Endothelial cell of umbilical vein (primary cell): ENCODE data around the gene USP35. TPM values are rescaled to one million over a fixed set of nuclear protein-coding genes. Genes with fewer than 3 reads are reported as not detected.
"Not testable (repeated sequence)": the region's sequence is repeated elsewhere in the genome, so short reads cannot be mapped to it uniquely, and the experiment has no call there.

Experiments used
- BruUV-seq: library from RNA; stranded (reverse); fragments of 400-500 nt; replicated peaks from 2 replicates; lab custom pipeline; 2021; lab: Mats Ljungman, UMichigan
- CTCF ChIA-PET: fragments of 300-600, 350-600 bp; sonication (Branson Sonifier 250); formaldehyde crosslinking; loops from one replicate; lab custom pipeline; 2021; ENCODE audit warnings: antibody characterized with exemption, inconsistent platforms; lab: Charles Lee
- POLR2A ChIA-PET: fragments of 300-600, 350-600 bp; sonication (Branson Sonifier 250); formaldehyde crosslinking; loops from one replicate; lab custom pipeline; 2021; ENCODE audit warnings: antibody characterized with exemption, inconsistent platforms; lab: Charles Lee
- DNase-seq: peaks from one replicate; pipeline ENCODE4 v3.0.0-alpha.2; 2011; ENCODE audit warnings: low read depth, low spot score
- FAIRE-seq: peaks from 2 replicates; lab custom pipeline; 2011; peaks lifted over from hg19 to GRCh38; lab: Jason Lieb, UNC
- H2AFZ ChIP-seq: 2 replicates; pipeline ENCODE4 v1.6.0; 2012; ENCODE audit warnings: low read depth, low read length, control low read depth, inconsistent platforms
- H3K27ac ChIP-seq: 2 replicates; pipeline ENCODE4 v1.5.1; 2011; ENCODE audit warnings: low read depth, mild to moderate bottlenecking, control low read depth, low read length, moderate library complexity; ENCODE audit not compliant: insufficient read depth
- H3K27me3 ChIP-seq, 2 experiments: 2 replicates each; pipeline versions ENCODE4 v1.6.0 to v1.6.1; 2011; ENCODE audit warnings: low read length in 2 of 2, mixed read lengths in 1 of 2; ENCODE audit not compliant: control insufficient read depth in 2 of 2, insufficient read depth in 2 of 2
- H3K36me3 ChIP-seq, 2 experiments: 2 replicates in 1 of 2; 3 replicates in 1 of 2; pipeline ENCODE4 v1.5.1; 2011; ENCODE audit warnings: low read length in 2 of 2, mild to moderate bottlenecking in 1 of 2, moderate library complexity in 1 of 2; ENCODE audit not compliant: control insufficient read depth in 2 of 2, insufficient read depth in 2 of 2; ENCODE audit errors: extremely low read depth in 1 of 2
- H3K4me1 ChIP-seq: 3 replicates; pipeline ENCODE4 v1.5.1; 2011; ENCODE audit warnings: mild to moderate bottlenecking, low read length; ENCODE audit not compliant: control insufficient read depth, insufficient read depth; ENCODE audit errors: extremely low read depth
- H3K4me2 ChIP-seq: 2 replicates; pipeline ENCODE4 v1.6.1; 2011; ENCODE audit warnings: low read length, control low read depth, mixed read lengths; ENCODE audit not compliant: insufficient read depth
- H3K4me3 ChIP-seq, 3 experiments: fragments of 200-600 bp in 1 of 3; sonication (generic), shearing (Covaris generic) in 1 of 3; replicated peaks in 1 of 3; 2 replicates each; pipeline ENCODE4 v1.5.1; 2011 to 2016; ENCODE audit warnings: control low read depth in 3 of 3, low read length in 3 of 3, mild to moderate bottlenecking in 2 of 3, inconsistent platforms in 1 of 3, low read depth in 1 of 3, moderate library complexity in 1 of 3; ENCODE audit not compliant: insufficient read depth in 1 of 3
- H3K79me2 ChIP-seq: 2 replicates; pipeline ENCODE4 v1.6.0; 2012; ENCODE audit warnings: low read length, inconsistent platforms; ENCODE audit not compliant: control insufficient read depth, insufficient read depth
- H3K9ac ChIP-seq: replicated peaks from 2 replicates; pipeline ENCODE3; 2011; ENCODE audit warnings: low read length, control low read depth; ENCODE audit not compliant: insufficient read depth; ENCODE audit errors: extremely low read depth
- H3K9me1 ChIP-seq: replicated peaks from 3 replicates; pipeline ENCODE4 v1.6.0; 2011; ENCODE audit warnings: mild to moderate bottlenecking, low read length; ENCODE audit not compliant: control insufficient read depth, insufficient read depth; ENCODE audit errors: extremely low read depth
- H3K9me3 ChIP-seq: replicated peaks from 2 replicates; pipeline ENCODE4 v1.5.1; 2012; ENCODE audit warnings: low read length, inconsistent platforms; ENCODE audit not compliant: control insufficient read depth, insufficient read depth
- H4K20me1 ChIP-seq: replicated peaks from 2 replicates; pipeline ENCODE3; 2011; ENCODE audit warnings: mild to moderate bottlenecking, low read length; ENCODE audit not compliant: control insufficient read depth, insufficient read depth; ENCODE audit errors: extremely low read depth
- EZH2 ChIP-seq: IDR thresholded peaks from 2 replicates; pipeline ENCODE4 v1.6.1; 2012; ENCODE audit warnings: borderline replicate concordance, low read depth, mild to moderate bottlenecking, moderate library complexity, low read length, inconsistent platforms; ENCODE audit not compliant: severe bottlenecking
- FOS ChIP-seq: IDR thresholded peaks from 2 replicates; pipeline ENCODE4 v1.6.1; 2011; ENCODE audit warnings: mild to moderate bottlenecking, low read length, moderate library complexity, borderline replicate concordance; ENCODE audit not compliant: insufficient read depth
- GATA2 ChIP-seq: IDR thresholded peaks from 2 replicates; pipeline ENCODE4 v1.7.0; 2011; ENCODE audit warnings: low read depth, mild to moderate bottlenecking, moderate library complexity, mixed read lengths, low read length; ENCODE audit not compliant: insufficient read length, insufficient read depth
- JUN ChIP-seq: IDR thresholded peaks from 2 replicates; pipeline ENCODE4 v1.6.1; 2011; ENCODE audit warnings: borderline replicate concordance, low read depth; ENCODE audit not compliant: insufficient read length, insufficient read depth
- MAX ChIP-seq: IDR thresholded peaks from 2 replicates; pipeline ENCODE4 v1.6.1; 2011; ENCODE audit not compliant: insufficient read depth, insufficient read length
- MYC ChIP-seq: IDR thresholded peaks from one replicate; pipeline ENCODE4 v1.6.1; 2011; ENCODE audit warnings: mild to moderate bottlenecking, low read depth, low read length
- POLR2A ChIP-seq: IDR thresholded peaks from 2 replicates; pipeline ENCODE4 v1.6.1; 2012; ENCODE audit warnings: low read depth, mild to moderate bottlenecking, control low read depth, low read length
- POLR2AphosphoS5 ChIP-seq: IDR thresholded peaks from 2 replicates; pipeline ENCODE4 v1.6.1; 2012; ENCODE audit warnings: low read depth, mild to moderate bottlenecking, control low read depth, low read length, moderate library complexity; ENCODE audit not compliant: insufficient read depth
- dilution Hi-C: fragments of 300-500 bp; cut with MboI; formaldehyde crosslinking; loops from one replicate; pipeline ENCODE4 v1.15.0; 2019; ENCODE audit warnings: low sequenced_read_pairs; ENCODE audit not compliant: extremely low pct_ligation_motif_present
- intact Hi-C: fragments of 100-400 bp; cut with micrococcal nuclease; formaldehyde crosslinking; loops from one replicate; pipeline ENCODE4 v1.10.0; 2022
- polyA plus RNA-seq, 4 experiments: library from polyadenylated mRNA; depleted of rRNA in 3 of 4; stranded (reverse) in 3 of 4; unstranded in 1 of 4; fragments of >200 nt; gene quantifications; 2 replicates each; pipeline versions ENCODE4 v1.2.1 to v1.2.3, GENCODE V29; 2011 to 2012; ENCODE audit warnings: missing spikeins in 1 of 4
- total RNA-seq: library from RNA; stranded (reverse); gene quantifications from 2 replicates; pipeline ENCODE4 v1.2.3, GENCODE V29; 2021
- TF ChIP-seq, protein P1 (sequence below), 2 donors: IDR thresholded peaks; 1 replicate in 1 of 2; 2 replicates in 1 of 2; pipeline ENCODE4 v1.5.1; 2011; ENCODE audit warnings: low read length in 2 of 2, mild to moderate bottlenecking in 2 of 2, moderate library complexity in 2 of 2, control low read depth in 1 of 2, inconsistent platforms in 1 of 2, low read depth in 1 of 2; ENCODE audit not compliant: insufficient read depth in 1 of 2; ENCODE audit errors: extremely low read depth in 1 of 2

Gene USP35
- total and polyA plus RNA-seq, 2 donors (not counting 3 experiments of a cell fraction or from before 2014, with no cell fraction given), result 8.9 to 12.4 TPM

GRCh38 chr11:78221396-78222315, 32.9 kb downstream of the USP35 start:
- dilution Hi-C loops (no loop called here), intact Hi-C loops (no loop called here)
- H3K4me2 ChIP-seq, result no peak overlapping the region
- H3K27me3 ChIP-seq, result no peaks in the 10 kb centered on the region
- no peaks in the 10 kb centered on the region for H4K20me1 ChIP-seq
- no peaks in the 10 kb centered on the region for H3K79me2 ChIP-seq
- no peaks in the 10 kb centered on the region for H3K4me1 ChIP-seq
- H3K36me3 ChIP-seq, result peaks cover 26 to 73% of the 10 kb centered on the region in 2 experiments
- no TSS peak for BruUV-seq
- no peak for DNase-seq
- ChIA-PET CTCF (interaction anchor here (0.6 to 2.6 kb wide), 2 partner anchors 211 to 343 kb away, joined by 3 to 10 read pairs; no protein-coding TSS in a partner anchor), POLR2A (no interaction called here)
- H3K27ac ChIP-seq, result no peak overlapping the region
- H3K9me1 ChIP-seq, result no peaks in the 10 kb centered on the region
- TF ChIP-seq JUN (no peak), MAX (no peak), POLR2AphosphoS5 (no peak), GATA2 (no peak), POLR2A (no peak), EZH2 (no peak), MYC (no peak), FOS (no peak)
- TF ChIP-seq, protein P1, sequence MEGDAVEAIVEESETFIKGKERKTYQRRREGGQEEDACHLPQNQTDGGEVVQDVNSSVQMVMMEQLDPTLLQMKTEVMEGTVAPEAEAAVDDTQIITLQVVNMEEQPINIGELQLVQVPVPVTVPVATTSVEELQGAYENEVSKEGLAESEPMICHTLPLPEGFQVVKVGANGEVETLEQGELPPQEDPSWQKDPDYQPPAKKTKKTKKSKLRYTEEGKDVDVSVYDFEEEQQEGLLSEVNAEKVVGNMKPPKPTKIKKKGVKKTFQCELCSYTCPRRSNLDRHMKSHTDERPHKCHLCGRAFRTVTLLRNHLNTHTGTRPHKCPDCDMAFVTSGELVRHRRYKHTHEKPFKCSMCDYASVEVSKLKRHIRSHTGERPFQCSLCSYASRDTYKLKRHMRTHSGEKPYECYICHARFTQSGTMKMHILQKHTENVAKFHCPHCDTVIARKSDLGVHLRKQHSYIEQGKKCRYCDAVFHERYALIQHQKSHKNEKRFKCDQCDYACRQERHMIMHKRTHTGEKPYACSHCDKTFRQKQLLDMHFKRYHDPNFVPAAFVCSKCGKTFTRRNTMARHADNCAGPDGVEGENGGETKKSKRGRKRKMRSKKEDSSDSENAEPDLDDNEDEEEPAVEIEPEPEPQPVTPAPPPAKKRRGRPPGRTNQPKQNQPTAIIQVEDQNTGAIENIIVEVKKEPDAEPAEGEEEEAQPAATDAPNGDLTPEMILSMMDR (IDR thresholded peaks at IDR 0.05; ENCODE audit: extremely low read depth in 1 of 2, insufficient read depth in 1 of 2, low read depth in 1 of 2, low read length in 2 of 2), result no peak
- no peak overlapping the region for H3K9ac ChIP-seq
- H3K4me3 ChIP-seq, result no peak overlapping the region
- FAIRE-seq, result no peak
- no peaks in the 10 kb centered on the region for H3K9me3 ChIP-seq
- H2AFZ ChIP-seq, result no peak overlapping the region

GRCh38 chr11:78222726-78223125, 34.0 kb downstream of the USP35 start:
- H3K4me1 ChIP-seq, H3K4me3 ChIP-seq, H3K9ac ChIP-seq, FAIRE-seq, H3K27me3 ChIP-seq, H3K9me1 ChIP-seq, H2AFZ ChIP-seq, BruUV-seq, H3K27ac ChIP-seq, H3K9me3 ChIP-seq, POLR2A ChIA-PET, H3K4me2 ChIP-seq, dilution Hi-C loops, H4K20me1 ChIP-seq, DNase-seq, H3K79me2 ChIP-seq, intact Hi-C loops: not testable (repeated sequence)
- H3K36me3 ChIP-seq, result peaks cover 26 to 66% of the 10 kb centered on the region in 2 experiments
- CTCF ChIA-PET, result interaction anchor here (2.6 kb wide), 1 partner anchor 342 kb away, joined by 10 read pairs; no protein-coding TSS in a partner anchor
